Activated naive CD8-positive, alpha-beta T cell treated with anti-CD3 and anti-CD28 coated beads, Interleukin-2, amount 50 U/mL, for 16 hours (primary cell): ENCODE measurements around the gene SMG9.
"Not testable (repeated sequence)": the region's sequence is repeated elsewhere in the genome, so short reads cannot be mapped to it uniquely, and the experiment has no call there.

Experiments used
- DNase-seq: peaks from one replicate; pipeline ENCODE4 v3.0.0-alpha.2; 2020; ENCODE audit warnings: low read depth, low spot score

SMG9 gene

GRCh38 chr19:43691755-43692154 is 63.0 kb downstream of the SMG9 start:
- no peak for DNase-seq

GRCh38 chr19:43690890-43691289 is 63.9 kb downstream of the SMG9 start:
- DNase-seq, result no peak

DNA sequence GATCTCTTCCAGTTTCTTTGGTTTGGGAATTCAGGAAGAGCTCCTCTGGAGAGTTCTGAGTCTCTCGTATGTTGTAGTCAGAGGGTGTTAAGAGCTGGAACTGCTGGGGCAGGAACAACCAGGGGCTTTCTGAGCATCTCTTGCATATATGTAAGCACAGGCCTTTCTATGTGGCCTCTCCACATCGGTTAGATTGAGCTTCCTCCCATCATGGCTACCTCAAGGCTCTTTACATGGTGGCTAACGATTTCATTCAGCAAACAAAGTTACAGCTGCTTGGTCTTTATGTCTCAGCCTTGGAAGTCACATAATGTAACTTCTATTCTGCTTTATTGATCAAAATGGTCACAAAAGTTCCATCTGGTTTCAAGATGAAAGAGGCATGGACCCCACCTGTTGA is 64.3 kb downstream of the SMG9 start:
- DNase-seq, result no peak

GRCh38 chr19:43688059-43688701 is 66.6 kb downstream of the SMG9 start:
- no peak for DNase-seq

- DNase-seq, result no peak
These were observed 67.1 kb downstream of the SMG9 start for GRCh38 chr19:43687660-43687997.

- DNase-seq, result no peak
These were observed 70.4 kb downstream of the SMG9 start for GRCh38 chr19:43684326-43684725.

GRCh38 chr19:43683905-43684304 is 70.9 kb downstream of the SMG9 start:
- no peak for DNase-seq

DNA sequence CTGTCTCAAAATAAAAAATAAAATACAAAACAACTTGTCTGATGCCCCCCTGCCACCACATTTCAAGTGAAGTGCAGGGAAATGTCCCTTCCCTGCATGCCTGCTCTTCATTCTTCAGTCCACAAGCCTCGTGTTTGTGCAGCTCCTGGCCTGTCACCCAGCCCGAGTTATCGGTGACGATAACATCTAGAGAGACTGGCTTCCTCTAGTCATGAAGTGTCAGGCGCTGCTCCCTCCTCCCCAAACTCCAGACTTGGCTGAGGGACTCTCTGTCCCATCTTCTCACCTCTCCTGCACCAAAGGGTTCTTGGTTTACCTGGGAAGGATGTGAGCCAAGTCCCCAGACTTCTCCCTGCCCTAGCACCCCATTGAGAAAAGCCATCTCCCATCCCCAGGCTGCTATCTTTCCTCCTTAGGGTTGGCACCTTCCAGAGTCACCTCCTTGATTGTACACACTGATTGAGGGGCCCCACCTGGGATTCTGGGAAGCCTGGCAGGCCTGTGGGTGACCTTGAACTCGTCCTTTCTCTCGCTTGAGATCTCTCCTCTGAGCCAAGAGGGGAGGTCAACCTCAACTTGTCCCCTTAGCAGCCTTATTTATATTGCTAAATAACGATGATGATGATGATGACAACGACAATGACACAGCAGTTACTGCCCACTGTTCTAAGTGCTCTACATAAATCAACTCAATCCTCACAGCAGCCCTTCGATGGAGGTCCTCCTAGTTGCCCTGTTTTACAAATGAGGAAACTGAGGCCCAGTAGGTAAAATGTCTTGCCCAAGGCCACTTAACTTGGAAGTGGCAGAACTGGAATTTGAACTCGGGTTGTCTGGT is 71.7 kb downstream of the SMG9 start:
- DNase-seq, result no peak

DNA sequence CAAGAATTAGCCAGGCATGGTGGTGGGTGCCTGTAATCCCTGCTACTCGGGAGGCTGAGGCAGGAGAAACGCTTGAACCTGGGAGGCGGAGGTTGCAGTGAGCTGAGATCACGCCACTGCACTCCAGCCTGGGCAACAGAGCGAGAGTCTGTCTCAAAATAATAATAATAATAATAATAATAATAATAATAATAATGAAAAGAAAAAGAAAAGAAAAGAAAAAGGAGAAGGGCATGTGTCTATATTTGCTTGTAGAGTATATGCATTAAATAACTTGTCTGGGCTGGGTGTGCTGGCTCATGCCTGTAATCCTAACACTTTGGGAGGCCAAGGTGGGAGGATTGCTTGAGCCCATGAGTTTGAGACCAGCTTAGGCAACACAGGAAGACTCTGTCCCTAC is 72.5 kb downstream of the SMG9 start:
- not testable (repeated sequence) for DNase-seq

DNA sequence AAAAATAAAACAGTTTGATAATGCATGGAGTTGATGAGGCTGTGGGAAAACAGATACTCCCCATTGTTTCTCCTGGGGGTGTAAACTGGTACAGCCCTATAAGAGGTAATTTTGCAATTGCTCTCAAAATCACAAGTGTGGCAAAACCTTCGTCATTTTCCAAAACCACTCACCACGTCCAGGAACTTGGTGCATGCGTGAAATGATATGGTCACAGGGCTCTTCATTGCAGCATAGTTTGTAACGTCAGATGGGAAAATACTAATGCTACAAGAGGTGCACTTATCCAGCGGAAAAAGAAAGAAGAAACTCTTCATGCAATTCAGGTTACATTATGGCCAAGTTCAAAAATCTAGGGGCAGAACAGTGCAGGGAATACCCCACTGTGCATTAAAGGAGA is 72.9 kb downstream of the SMG9 start:
- DNase-seq, result no peak

- no peak for DNase-seq
These were observed 76.1 kb downstream of the SMG9 start for GRCh38 chr19:43678512-43679261.
